HepG2 (cell line): Measurements from ENCODE around the gene CCDC174.

Source experiments
- CHD2 ChIP-seq: IDR thresholded peaks from 2 replicates; pipeline ENCODE4 v1.6.1; 2011; ENCODE audit warnings: low read depth, low read length, improper control_type of control experiment
- GABPA ChIP-seq, 2 experiments: IDR thresholded peaks; 2 replicates each; pipeline ENCODE4 v1.6.1; 2011 to 2016; ENCODE audit warnings: low read depth in 2 of 2, low read length in 1 of 2, missing biosample characterization in 1 of 2, missing genetic modification characterization in 1 of 2
- NR2C2 ChIP-seq: sonication (generic); formaldehyde crosslinking; IDR thresholded peaks from 2 replicates; pipeline ENCODE4 v1.4.0; 2020; ENCODE audit warnings: missing genetic modification reagents, mild to moderate bottlenecking, moderate library complexity, borderline replicate concordance
- POLR2AphosphoS5 ChIP-seq: IDR thresholded peaks from 2 replicates; pipeline ENCODE4 v1.6.1; 2012; ENCODE audit warnings: low read depth, low read length

DNA sequence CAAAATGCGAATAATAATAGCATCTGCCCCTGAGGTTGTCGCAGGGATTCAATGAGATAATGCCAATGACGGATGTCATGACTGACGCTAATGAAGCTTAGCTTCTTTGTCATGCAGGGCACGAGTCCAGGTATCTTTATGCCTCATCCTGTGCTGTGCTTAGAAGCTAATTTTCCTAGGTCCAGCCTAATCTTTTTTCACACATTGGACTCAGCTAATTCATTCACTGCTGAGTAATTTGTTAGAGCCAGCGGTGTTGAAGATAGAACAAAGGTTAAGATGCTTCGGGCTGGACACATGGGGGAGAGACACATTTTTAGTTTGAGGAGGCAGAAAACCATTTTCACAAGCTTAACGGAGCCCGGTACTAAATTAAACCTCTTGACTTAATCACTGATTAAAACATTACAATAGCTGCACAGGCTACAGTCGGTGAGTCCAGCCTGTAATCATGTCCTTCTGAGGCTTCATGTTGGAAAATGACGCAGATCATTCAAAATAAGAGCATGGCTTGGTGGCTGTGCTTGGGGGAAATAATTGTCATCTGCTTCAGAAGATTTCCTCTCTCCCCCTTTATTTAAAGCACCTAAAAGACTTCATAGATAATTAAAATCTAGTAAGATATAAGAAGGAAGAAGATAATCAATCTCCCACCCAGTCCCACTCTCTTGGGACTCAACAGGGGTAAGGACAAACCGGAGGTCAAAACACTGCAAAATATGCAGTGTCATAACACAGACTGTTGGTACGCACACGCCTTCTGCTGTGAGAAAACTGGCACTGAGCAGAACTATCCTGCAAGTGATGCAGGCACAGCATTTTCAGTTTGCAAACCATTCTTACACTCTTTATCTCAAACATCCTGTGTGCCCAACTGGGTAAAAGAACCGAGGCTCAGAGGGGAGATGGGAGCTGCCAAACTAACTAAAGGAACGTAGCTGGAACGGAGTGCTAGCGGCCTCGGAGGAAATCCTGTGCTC is 3.3 kb upstream of the CCDC174 start:
- TF ChIP-seq NR2C2 (CRISPR knock-in tag) (no peak), CHD2 (no peak), GABPA (IDR thresholded peaks at IDR 0.05; ENCODE audit: low read depth, low read length) (no peak), GABPA (CRISPR knock-in tag; IDR thresholded peaks at IDR 0.05; ENCODE audit: low read depth) (no peak), POLR2AphosphoS5 (no peak)
